Amygdala (tissue), 56 donors: ENCODE results near the gene PLA2G2A.
"Not testable (repeated sequence)": the region's sequence is repeated elsewhere in the genome, so short reads cannot be mapped to it uniquely, and the experiment has no call there.

ENCODE experiments used
- DNase-seq, 56 donors: peaks; one replicate each; lab custom pipeline; 2025; lab: John Stamatoyannopoulos, UW

The PLA2G2A gene, protein sequence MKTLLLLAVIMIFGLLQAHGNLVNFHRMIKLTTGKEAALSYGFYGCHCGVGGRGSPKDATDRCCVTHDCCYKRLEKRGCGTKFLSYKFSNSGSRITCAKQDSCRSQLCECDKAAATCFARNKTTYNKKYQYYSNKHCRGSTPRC

DNA sequence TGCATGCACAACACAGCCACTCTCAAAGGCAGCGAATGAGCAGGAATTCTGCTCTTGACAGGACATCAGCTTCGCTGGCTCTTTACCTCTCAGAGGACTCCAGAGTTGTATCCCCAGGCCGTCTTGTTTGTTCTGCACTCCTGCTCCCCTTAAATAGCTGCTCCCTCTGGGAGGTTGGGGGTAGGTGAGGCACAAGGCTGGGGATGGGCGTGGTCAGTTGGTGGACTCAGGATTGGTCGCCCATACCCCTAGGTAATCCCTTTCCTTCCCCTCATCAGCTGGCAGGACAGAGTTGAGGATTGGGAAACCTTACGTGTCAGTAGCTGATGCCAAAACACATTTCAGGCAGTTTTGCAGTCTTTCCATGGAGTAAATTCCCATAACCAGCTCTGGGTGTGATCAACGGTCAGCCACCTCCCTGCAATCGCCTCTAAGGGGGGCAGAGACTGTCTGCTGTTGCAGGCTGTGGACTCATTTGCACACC lies at the start of gene PLA2G2A:
PLA2G2A (minus strand) TSS at position 125 of the 484 bp plus-strand sequence. CDS start 845 bp downstream, outside the sequence.
- no peak for DNase-seq

DNA sequence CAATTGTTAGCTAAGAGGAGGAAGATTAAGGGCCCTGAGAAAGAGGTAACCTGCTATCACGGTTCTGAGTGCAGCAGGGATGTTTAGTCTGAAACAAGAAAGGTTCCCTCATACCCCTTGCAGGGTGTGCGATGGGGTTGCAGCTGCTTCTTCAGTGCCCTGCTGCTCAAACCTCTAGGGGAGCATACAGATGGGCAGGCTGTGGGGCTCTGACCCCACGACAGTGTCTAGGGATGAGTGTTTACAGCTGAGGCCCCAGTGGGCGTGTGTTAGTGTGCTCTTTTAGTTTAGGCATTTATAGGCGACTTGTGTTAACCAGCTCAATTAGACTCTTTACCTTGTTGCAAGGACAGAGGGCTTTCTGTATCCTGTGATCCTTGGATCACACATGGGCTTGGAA lies 49.3 kb upstream of the PLA2G2A start:
- DNase-seq, result no peak

DNA sequence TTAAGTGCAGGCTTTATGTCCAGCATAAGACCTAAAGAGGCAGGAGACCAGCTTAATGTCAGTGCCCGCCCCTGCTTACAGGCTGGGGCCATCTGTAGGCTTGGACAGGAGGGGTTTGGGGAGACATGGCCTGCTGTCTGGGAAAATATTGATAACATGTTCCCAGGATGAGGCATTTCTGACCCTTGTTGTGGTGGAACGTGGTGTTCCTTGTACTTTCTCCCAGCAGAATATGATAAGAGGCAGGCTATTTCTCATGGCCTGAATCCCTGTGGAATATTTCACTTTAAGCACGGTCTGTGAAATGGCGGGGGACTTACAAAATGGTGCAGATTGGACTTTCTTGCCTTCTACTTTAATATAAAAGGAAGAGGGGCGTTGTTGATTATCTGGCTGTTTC lies 48.7 kb upstream of the PLA2G2A start:
- DNase-seq, result no peak

DNA sequence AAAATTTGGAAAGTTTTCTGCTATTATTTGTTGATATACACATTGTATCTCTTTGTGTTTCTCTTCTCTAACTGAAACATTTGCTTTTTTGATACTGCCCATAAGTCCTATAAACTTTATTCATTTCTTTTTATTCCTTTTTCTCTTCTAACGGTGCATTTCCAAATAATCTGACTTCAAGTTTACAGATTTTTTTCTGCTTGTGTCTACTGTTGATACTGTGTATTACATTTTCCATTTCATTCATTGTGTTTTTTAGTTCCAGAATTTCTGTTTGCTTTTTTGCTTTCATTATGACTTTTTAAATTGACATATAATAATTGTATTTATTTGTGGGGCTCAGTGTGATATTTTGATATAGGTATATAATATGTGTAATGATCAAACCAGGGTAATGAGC lies 38.3 kb upstream of the PLA2G2A start:
- DNase-seq, result no peak

DNA sequence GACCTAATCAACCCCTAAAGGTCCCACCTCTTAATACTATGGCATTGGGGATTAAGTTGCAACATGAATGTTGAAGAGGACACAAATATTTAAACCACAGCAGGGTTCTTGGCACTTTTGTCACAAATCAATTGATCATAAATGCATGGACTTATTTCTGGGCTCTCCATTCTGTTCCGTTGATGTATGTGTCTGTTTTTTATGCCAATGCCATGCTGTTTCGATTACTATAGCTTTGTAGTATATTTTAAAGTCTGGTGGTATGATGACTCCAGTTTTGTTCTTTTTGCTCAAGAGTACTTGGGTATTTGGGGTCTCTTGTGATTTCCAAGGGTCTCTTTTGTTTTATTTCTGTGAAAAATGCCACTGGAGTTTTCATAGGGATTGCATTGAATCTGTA lies 34.7 kb upstream of the PLA2G2A start:
- DNase-seq, result no peak

DNA sequence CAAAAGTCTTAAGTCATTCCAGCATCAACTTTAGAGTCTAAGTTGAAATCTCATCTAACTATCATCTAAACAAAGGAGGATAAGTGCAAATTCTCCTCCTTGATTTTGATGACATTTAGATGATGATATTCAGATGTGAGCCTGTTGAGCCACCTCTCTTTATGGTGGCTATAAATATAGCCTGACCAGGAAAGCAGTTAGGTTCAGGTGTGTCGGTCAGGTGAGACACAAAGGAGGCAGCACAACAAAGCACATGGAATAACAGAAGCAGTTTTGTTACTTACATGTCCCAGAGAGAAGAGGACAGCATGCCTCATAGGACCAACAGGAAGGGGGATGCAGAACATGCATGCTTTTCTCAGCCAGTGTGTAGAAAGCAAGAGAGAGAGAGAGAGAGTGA lies 30.6 kb upstream of the PLA2G2A start:
- DNase-seq, result no peak

DNA sequence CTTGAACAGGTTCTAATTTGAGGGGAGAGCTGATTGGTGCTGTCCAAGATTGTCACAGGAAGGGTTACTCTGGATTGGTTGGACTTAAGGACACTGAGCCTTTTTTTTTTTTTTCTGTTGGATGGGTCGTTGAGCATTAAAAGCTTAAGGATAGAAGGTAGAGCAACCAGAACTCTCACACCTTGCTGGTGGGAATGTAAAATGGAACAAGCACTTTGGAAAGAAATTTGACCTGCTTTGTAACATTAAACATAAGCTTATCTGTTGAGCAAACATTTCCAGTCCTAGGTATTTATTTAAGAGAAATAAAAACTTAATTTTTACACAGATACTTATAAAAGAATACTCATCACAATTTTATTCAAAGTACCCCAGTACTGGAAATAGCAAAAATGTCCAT lies 29.8 kb upstream of the PLA2G2A start:
- no peak for DNase-seq

DNA sequence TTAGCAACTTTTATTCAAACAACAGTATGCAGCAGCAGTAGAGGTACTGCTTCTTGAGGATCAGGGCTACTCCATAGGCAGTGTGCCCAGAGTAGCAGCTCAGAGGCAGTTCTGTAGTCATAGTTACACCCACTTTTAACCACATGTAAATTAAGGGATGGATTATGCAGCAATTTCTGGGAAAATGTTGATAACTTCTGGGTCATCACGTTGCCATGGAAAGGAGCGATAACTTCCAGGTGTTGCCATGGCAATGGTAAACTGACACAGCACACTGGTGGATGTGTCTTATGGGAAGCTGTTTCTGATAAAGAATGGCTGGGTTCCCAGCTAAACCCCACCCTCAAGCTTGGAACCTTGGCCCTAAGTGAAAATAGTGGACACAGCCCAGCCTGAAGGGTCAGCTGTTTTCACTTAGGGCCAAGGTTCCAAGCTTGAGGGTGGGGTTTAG lies 29.0 kb upstream of the PLA2G2A start:
- no peak for DNase-seq

DNA sequence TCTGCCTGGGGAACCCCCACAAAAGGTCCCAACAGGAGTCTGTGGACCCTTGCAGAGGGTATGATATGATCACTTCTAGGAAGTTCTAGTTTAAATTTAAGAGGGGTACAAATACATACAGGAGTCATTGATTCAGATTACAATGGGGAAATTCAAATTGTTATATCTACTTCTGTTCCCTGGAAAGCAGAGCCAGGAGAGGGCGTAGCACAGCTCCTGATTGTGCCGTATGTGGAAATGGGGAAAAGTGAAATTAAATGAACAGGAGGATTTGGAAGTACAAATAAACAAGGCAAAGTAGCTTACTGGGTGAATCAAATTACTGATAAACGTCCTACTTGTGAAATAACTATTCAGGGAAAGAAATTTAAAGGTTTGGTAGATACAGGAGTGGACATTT lies 19.4 kb upstream of the PLA2G2A start:
- not testable (repeated sequence) for DNase-seq

DNA sequence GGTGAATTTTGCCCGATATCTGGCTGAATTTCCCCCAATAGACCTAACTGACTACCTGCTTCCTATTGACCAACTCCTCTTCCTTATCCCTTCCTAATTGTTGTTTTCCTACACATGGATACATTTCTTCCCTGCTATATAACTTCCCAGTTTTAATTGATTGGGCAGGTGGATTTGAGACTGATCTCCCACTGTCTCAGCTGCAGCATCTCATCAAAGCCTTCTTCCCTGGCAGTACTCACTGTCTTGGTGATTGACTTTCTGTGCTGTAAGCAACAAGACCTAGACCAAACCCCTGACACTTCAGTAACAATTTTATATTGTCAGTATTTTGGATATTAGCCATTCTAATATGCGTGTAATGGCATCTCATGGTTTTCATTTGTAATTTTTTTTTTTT lies 11.3 kb upstream of the PLA2G2A start:
- DNase-seq, result no peak

DNA sequence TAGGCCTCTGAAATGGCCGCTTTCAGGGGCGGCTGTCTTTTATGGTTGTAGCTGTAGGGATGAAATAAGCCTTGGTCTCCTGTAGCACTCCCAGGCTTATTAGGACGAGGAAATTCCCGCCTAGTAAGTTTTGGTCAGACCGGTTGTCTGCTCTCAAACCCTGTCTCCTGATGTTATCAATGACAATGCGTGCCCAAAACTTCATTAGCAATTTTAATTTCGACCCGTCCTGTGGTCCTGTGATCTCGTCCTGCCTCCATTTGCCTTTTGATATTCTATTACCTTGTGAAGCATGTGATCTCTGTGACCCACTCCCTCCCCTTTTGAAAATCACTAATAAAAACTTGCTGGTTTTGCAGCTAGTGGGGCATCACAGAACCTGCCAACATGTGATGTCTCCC lies 10.8 kb upstream of the PLA2G2A start:
- DNase-seq, result not testable (repeated sequence)

DNA sequence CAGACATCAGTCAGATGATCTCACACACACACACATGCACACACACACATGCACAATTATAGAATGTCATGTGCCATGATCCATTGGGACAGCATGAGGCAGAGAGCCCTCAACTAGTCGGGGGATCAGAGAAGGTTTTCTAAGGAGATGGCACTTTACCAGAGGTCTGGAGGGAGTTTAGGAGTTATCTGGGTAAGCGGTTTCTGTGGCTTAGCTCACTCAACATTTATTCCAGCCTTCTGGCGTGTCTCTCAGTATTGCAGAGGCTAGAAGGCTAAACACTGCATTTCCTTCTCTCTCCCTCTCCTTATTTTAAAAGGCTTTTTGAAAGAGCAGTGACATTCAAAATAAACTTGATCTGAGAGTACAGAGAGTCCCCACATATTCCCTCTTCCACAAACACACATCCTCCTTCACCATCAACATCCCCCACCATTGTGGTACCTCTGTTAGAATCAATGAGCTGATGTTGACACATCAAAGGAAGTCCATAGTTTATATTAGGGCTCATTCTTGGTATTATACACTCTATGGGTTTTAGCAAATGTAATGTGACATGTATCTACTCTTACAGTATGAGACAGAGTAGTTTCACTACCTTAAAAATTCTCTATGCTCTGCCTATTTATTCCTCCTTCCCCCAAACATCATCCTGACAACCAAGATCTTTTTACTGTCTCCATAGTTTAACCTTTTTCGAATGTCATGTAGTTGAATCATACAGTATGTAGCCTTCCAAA lies 9.0 kb upstream of the PLA2G2A start:
- no peak for DNase-seq

DNA sequence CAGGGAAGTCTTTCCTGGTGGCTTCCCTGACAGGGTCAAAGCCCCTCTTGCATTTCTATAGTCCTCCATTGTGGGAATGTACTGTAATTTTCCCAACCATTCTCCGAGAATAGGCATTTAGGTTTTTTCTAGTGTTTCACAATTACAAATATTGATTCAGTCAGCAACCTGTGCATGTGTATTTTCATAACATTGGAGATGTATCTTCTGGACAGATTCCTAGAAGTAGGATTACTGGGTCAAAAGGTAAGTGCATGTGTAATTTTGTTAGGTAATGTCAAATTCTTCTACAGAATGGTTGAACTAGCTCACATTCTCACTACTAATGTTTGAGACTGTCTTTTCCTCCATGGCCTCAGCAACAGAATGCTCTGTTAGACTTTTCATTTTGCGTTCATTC lies 8.3 kb upstream of the PLA2G2A start:
- DNase-seq, result no peak

DNA sequence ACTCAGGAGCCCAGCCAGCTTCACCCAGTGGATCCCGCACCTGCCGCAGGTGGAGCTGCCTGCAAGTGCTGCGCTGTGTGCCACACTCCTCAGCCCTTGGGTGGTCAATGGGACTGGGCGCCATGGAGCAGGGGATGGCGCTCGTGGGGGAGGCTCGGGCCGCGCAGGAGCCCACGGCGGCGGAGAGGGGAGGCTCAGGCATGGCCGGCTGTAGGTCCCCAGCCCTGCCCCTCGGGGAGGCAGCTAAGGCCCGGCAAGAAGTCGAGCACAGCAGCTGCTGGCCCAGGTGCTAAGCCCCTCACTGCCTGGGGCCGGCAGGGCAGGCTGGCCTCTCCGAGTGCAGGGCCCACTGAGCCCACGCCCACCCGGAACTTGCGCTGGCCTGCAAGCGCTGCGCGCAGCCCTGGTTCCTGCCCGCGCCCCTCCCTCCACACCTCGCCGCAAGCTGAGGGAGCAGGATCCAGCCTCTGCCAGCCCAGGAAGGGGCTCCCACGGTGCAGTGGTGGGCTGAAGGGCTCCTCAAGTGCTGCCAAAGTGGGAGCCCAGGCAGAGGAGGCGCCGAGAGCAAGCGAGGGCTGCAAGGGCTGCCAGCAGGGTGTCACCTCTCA lies 5.1 kb upstream of the PLA2G2A start:
- not testable (repeated sequence) for DNase-seq

DNA sequence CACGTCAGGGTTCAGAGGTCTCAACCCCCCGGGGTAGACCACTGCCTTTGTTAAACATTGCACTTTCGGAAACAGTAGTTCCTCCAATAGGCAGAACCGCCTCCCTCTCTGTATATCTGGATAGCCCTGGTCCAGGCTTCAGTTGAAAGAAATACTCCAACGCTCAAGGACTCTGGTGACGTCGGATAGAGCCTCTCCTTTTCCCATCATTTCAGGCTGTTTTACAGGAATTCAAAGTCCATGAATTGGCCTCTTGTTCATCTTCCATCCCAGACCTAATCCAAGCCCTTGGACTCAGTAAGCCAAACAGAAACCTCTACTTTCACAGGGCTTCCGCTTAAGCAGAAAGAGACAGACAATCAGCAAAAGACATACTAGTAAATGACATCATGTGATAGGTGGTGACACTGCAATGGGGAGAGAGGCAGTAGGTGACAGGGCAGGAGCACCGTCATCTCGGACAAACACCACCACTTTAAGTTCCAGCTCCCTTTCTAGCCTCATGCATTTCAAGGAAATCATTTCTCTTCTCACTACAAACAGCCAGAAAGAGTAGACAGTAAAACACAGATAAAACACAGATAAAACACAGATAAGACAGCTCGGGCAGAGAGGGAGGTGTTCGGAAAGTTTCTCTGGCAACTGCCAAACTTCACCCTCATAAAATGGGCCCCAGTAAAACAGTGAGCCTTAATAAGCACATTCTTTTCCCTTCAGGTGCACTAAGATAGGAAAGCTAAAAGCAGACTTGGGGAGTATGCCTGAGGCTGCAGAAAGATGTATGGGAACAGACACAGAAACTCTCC lies 2.3 kb upstream of the PLA2G2A start:
- DNase-seq, result no peak

DNA sequence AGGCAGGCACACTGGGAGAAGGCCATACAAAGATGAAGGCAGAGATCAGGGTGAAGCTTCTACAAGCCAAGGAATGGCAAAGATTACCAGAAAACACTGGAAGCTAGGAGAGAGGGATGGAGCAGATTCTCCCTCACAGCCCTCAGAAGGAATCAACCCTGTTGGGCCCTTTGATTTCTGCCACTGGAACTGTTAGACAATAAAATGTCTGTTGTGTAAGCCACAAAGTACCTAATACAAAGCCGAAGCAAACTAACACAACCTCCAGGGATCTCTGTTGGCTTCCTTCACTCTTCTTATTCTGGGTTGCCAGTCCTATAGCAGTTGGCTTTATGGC lies 1.7 kb upstream of the PLA2G2A start:
- no peak for DNase-seq

DNA sequence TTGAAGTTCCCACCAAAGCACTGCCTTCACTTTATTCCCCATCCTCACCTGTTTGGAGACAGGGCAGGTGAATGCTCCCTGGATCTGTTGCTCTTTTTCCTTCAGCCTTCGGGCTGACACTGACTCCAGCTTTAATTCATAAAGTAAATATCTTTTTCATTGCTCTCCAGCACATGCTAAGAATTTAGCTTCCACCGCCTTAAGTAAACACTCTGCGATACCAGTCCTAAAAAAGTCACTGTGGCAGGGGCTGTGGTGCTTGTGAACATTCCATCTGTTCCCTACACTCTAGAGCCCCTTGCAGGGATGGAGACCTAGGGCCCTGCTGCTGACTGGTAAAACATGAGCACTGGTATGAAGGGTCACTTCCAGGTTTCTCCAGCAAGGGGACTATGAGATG lies 896 bp upstream of the PLA2G2A start:
- no peak for DNase-seq

DNA sequence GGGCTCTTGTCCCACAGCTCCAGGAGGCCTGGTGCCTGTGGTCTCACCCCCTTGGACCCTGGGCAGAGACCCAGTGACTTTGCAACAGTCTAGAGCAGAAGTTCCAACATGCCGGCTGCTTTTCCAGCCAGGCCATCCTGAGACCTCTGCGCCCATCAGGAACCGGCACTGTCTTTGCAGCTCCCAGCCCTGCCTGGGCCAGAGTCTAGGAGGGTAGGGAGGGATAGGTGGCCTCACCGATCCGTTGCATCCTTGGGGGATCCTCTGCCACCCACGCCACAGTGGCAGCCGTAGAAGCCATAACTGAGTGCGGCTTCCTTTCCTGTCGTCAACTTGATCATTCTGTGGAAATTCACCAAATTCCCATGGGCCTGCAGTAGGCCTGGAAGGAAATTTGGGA lies 1.3 kb downstream of the PLA2G2A start:
- no peak for DNase-seq

DNA sequence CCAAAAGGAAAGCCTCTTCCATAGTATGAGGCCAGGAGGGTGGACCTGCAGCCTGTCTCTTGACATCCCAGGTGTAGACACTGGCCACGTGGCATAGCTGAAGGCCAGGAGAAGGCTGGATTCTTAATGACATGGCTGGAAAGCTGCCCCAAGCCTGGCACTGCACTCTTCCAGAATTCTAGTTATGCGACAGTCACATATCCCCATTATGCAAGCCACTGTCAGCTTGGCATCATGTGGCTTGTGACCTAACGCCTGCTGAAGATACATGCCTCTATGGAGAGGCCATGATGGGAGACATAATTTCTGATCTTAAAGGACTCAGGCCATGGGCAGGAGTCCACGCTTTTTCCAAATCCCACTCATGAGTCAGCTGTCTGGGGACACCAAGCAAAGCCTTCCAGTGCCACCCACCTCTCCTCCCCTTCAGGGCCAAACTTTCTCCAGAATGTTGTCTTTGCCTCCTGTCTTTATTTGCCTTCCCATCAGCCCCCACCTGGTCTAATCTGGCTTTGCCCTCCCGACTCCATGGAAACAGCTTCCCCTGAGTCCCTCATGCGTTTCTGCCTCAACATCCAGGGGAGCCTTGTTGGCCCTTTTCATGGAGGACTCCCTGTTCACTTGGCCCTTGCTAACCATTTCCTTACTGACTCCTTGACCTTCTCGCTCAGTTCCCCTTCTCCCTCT lies 3.0 kb downstream of the PLA2G2A start:
- no peak for DNase-seq

DNA sequence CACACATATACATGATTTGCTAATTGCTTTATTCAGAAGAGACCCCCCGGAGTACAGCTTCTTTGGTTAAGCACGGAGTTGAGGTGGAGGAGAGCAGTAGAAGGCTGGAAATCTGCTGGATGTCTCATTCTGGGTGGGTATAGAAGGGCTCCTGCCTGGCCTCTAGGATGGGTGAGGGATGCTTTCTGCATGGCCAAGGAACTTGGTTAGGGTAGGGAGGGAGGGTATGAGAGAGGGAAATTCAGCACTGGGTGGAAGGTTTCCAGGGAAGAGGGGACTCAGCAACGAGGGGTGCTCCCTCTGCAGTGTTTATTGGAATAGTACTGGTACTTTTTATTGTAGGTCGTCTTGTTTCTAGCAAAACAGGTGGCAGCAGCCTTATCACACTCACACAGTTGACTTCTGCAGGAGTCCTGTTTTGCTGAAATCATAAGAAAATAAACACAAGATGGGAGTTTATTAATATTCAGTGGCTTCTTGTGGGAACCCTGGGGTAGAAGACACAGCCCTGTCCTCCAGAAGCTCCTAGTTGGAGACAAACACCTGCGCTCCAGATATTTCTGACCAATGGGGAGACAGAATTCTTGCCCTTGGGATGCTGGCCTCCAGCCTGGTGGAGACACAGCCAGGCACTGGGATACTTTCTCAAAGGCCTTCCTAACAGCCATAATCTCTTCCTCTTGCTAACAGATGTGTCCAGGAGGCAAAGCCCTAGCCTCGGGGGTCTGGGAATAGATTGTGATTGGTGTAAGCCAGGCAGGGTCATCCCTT lies 3.8 kb downstream of the PLA2G2A start:
- DNase-seq, result no peak
